ENCODE measurements around the gene GOLGA8N. TPM values are rescaled to one million over a fixed set of nuclear protein-coding genes. Genes with fewer than 3 reads are reported as not detected.

GOLGA8N gene
- total RNA-seq, 1 experiment from 2014 or later: 1.6 TPM

GRCh38 chr15:32641517-32642059 lies 48.3 kb downstream of the GOLGA8N start, which contains the start of gene SCG5:
Gene SCG5, plus strand, starts transcription at chr15:32641710. Its CDS starts 1,883 bp downstream, at chr15:32643593.
- no TSS peak for BruUV-seq (replicated peaks)
- POLR2A ChIA-PET (ENCODE audit: unreplicated experiment): no interaction called here
- Histone ChIP-seq H3K9me3 (ENCODE audit: insufficient read depth, low read depth) (no peaks in the 10 kb centered on the region), H3F3A (ENCODE audit: insufficient read depth, low read depth) (no peaks in the 10 kb centered on the region), H3K27me3 (ENCODE audit: insufficient read depth, low read depth) (no peaks in the 10 kb centered on the region), H3K4me3 (no peak within 1 kb of the TSS), H2AFZ (no peak within 1 kb of the TSS), H3K4me2 (no peak within 1 kb of the TSS), H3K9me2 (ENCODE audit: insufficient read depth) (no peaks in the 10 kb centered on the region), H3K27ac (no peak within 1 kb of the TSS), H3K4me1 (replicated peaks; ENCODE audit: insufficient read depth) (no peaks in the 10 kb centered on the region), H3K36me3 (ENCODE audit: low read depth) (no peaks in the 10 kb centered on the region), H4K20me1 (ENCODE audit: insufficient read depth) (no peaks in the 10 kb centered on the region), H3K79me2 (ENCODE audit: low read depth) (no peaks in the 10 kb centered on the region)
- CTCF ChIA-PET: no interaction called here
- TF ChIP-seq EZH2 (IDR thresholded peaks at IDR 0.05; ENCODE audit: low read depth) (no peak), CTCF (conservative IDR thresholded peaks at IDR 0.05) (no peak)
- no peak for DNase-seq
- intact Hi-C loops (cut with micrococcal nuclease; ENCODE audit: unreplicated experiment): no loop called here

GRCh38 chr15:32642667-32643435 lies 49.6 kb downstream of the GOLGA8N start:
- ChIA-PET CTCF (no interaction called here), POLR2A (ENCODE audit: unreplicated experiment) (no interaction called here)
- intact Hi-C loops (cut with micrococcal nuclease; ENCODE audit: unreplicated experiment): no loop called here
- DNase-seq: no peak
- Histone ChIP-seq H3K27me3 (ENCODE audit: insufficient read depth, low read depth) (no peaks in the 10 kb centered on the region), H3K9me2 (ENCODE audit: insufficient read depth) (no peaks in the 10 kb centered on the region), H3K9me3 (ENCODE audit: insufficient read depth, low read depth) (no peaks in the 10 kb centered on the region), H3K4me2 (no peak overlapping the region), H3K79me2 (ENCODE audit: low read depth) (no peaks in the 10 kb centered on the region), H3K36me3 (ENCODE audit: low read depth) (no peaks in the 10 kb centered on the region), H3F3A (ENCODE audit: insufficient read depth, low read depth) (no peaks in the 10 kb centered on the region), H3K27ac (no peak overlapping the region), H4K20me1 (ENCODE audit: insufficient read depth) (no peaks in the 10 kb centered on the region), H3K4me3 (no peak overlapping the region), H3K4me1 (replicated peaks; ENCODE audit: insufficient read depth) (no peaks in the 10 kb centered on the region), H2AFZ (no peak overlapping the region)
- TF ChIP-seq CTCF (conservative IDR thresholded peaks at IDR 0.05): no peak
- no peak for TF ChIP-seq EZH2 (IDR thresholded peaks at IDR 0.05; ENCODE audit: low read depth)
- TSS peak; percentile 15 for BruUV-seq (replicated peaks)

GRCh38 chr15:32643907-32644445 lies 50.7 kb downstream of the GOLGA8N start:
- Histone ChIP-seq H3K79me2 (ENCODE audit: low read depth) (no peaks in the 10 kb centered on the region), H3K4me2 (no peak overlapping the region), H3F3A (ENCODE audit: insufficient read depth, low read depth) (no peaks in the 10 kb centered on the region), H3K27ac (no peak overlapping the region), H3K4me3 (no peak overlapping the region), H3K9me3 (ENCODE audit: insufficient read depth, low read depth) (no peaks in the 10 kb centered on the region), H4K20me1 (ENCODE audit: insufficient read depth) (no peaks in the 10 kb centered on the region), H2AFZ (no peak overlapping the region), H3K27me3 (ENCODE audit: insufficient read depth, low read depth) (no peaks in the 10 kb centered on the region), H3K4me1 (replicated peaks; ENCODE audit: insufficient read depth) (no peaks in the 10 kb centered on the region), H3K9me2 (ENCODE audit: insufficient read depth) (no peaks in the 10 kb centered on the region), H3K36me3 (ENCODE audit: low read depth) (no peaks in the 10 kb centered on the region)
- TF ChIP-seq CTCF (conservative IDR thresholded peaks at IDR 0.05): no peak
- no peak for TF ChIP-seq EZH2 (IDR thresholded peaks at IDR 0.05; ENCODE audit: low read depth)
- BruUV-seq (replicated peaks): no TSS peak
- ChIA-PET CTCF (interaction anchor here (0.9 to 1.1 kb wide), 2 partner anchors 13 to 19 kb away, joined by 3 to 6 read pairs; no protein-coding TSS in a partner anchor), POLR2A (ENCODE audit: unreplicated experiment) (no interaction called here)
- intact Hi-C loops (cut with micrococcal nuclease; ENCODE audit: unreplicated experiment): no loop called here
- no peak for DNase-seq
